HG03354 (cell line): ENCODE results near the gene LTBP1.
"Not testable (repeated sequence)": the region's sequence is repeated elsewhere in the genome, so short reads cannot be mapped to it uniquely, and the experiment has no call there.

Experiments
- ATAC-seq: cut with Tn5 transposase; IDR thresholded peaks from one replicate; pipeline ENCODE4 v1.9.1; 2021; ENCODE audit warnings: mild to moderate bottlenecking; ENCODE audit not compliant: unreplicated experiment, poor library complexity, severe bottlenecking

Gene LTBP1

DNA sequence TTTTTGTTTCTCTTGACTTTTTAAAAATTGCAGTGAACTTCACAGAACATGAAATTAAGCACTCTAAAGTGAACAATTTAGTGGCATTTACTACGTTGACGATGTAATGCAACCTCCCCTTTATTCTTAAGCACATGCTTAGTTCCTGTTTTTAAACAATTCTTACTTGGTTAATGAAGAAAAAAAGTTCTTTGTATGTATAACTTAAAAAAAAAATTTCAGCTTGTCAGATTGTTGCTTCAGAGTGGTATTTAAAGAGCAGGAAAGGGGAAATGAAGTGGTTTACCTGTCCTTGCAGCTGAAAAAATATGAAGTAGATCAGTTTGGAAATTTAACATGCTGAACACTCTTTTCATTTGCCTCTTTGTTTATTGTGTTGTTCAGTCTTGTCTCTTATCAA, 434.0 kb downstream of the LTBP1 start:
- no peak for ATAC-seq

GRCh38 chr2:33381301-33381858, 434.6 kb downstream of the LTBP1 start:
- ATAC-seq: no peak

- ATAC-seq: no peak
Observed at GRCh38 chr2:33383855-33384598, 437.3 kb downstream of the LTBP1 start.

GRCh38 chr2:33384599-33384961, 437.8 kb downstream of the LTBP1 start:
- no peak for ATAC-seq

GRCh38 chr2:33388996-33389395, 442.2 kb downstream of the LTBP1 start:
- ATAC-seq: no peak

DNA sequence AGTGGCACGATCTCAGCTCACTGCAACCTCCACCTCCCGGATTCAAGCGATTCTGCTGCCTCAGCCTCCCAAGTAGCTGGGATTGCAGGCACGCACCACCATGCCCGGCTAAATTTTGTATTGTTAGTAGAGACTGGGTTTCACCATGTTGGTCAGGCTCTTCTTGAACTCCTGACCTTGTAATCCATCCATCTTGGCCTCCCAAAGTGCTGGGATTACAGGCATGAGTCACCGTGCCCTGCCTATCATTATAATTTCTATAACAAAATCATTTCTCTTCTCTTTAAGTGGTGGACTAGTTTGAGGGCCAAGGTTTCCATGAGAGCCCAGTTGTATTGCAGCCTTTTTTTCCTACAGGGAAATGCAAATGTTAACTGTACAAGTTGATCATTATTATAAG, 442.9 kb downstream of the LTBP1 start:
- not testable (repeated sequence) for ATAC-seq

DNA sequence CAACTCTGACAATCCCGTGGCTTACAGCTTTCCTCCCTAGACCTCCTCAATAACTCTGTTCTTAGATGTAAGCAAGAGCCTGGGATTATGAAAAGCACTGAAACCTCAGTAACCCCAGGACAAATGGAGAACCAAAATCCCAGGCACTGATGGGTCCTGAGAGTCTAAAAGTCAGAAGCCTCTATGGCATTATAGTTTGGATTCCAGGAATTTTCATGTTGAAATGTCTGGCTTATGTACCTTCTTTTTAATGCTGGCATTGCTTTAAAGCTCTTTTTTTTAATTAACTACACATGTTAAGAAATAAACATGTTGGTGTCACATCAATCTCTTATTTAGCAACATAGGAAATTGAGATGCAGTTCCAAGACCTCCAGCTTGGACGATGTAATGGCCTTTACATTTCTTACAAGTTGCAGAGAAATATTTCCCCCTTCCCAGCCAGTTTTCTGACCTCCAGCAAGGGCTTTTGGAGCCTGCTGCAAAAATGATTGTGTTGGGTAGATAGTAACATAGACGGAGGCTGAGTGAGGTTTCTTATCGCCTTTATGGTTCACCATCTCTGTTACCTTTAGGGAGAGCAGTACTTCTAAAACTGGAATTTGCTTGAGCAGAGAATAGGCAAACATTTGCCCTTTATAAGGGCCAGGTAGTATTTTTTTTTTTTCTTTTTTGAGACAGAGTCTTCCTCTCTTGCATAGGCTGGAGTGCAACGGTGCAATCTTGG, 444.9 kb downstream of the LTBP1 start:
- ATAC-seq: no peak

GRCh38 chr2:33392366-33392765, 445.6 kb downstream of the LTBP1 start:
- ATAC-seq: no peak

- ATAC-seq: no peak
Observed at GRCh38 chr2:33395034-33395433, 448.3 kb downstream of the LTBP1 start.

GRCh38 chr2:33395655-33396249, 449.0 kb downstream of the LTBP1 start:
- ATAC-seq: peak; percentile 66

- no peak for ATAC-seq
Observed at GRCh38 chr2:33404321-33404720, 457.6 kb downstream of the LTBP1 start.

GRCh38 chr2:33406622-33407021, 459.9 kb downstream of the LTBP1 start:
- ATAC-seq: no peak

DNA sequence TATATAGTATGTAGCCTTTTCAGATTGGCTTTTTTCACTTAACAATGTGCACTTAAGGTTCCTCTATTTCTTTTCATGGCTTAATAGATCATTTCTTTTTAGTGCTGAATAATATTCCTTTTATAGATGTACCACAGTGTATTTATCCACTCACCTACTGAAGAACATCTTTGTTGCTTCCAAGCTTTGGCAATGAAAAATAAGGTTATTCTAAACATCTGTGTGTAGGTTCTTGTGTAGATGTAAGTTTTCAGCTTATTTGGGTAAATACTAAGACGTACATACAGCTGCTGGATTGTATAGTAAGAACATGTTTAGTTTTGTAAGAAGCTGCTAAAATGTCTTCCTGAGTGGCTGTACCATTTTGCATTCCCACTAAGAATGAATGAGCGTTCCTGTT, 461.4 kb downstream of the LTBP1 start:
- no peak for ATAC-seq

GRCh38 chr2:33409417-33409955, 462.7 kb downstream of the LTBP1 start:
- no peak for ATAC-seq

GRCh38 chr2:33411765-33412164, 465.0 kb downstream of the LTBP1 start:
- no peak for ATAC-seq

DNA sequence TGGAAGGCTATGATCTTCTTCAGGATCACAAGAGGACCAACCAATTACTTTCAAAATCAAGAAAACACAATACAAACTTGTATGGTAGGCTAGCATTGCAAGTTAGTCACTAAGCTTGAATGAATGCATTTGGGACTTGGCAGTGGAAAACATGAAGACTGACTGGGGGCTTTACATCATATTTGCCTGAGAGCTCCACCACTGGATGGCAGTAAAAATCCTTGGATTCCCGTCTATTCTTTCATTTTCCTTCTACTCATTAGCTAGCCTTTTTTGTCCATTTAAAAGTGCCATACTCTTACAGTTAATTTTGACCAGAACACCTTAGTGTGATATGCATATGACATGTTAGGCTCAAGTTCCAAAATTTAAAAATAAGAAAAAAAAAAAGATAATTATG, 466.2 kb downstream of the LTBP1 start:
- no peak for ATAC-seq

DNA sequence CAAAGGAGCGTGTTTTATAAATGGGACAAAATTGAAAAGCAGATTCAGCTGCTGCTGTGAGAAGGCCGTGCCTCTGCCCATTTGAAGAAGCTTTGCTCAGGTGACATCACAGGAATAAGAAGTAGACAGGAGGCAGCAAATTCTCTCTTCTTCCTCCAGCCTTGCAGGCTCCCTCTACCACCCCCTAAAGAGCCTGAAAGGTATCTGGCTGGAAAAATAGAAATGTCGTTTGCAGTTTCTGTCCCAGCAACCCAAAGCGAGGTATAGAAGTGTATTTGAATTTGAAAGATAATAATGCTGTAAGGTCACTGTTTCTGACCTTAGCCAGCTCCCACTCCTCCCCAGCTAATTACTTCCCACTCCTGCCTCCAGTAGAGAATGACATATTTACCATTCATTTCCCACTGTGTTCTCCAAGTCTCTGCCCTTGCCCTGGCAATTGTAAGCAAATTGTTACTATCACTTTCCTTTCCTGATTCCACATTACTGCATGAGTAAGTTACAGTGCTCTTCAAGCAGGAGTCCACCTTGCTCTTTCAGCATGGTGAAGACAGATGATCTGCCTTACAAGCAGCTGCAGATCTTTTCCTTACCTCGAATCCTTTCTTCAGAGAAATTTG, 472.9 kb downstream of the LTBP1 start:
- ATAC-seq: no peak

DNA sequence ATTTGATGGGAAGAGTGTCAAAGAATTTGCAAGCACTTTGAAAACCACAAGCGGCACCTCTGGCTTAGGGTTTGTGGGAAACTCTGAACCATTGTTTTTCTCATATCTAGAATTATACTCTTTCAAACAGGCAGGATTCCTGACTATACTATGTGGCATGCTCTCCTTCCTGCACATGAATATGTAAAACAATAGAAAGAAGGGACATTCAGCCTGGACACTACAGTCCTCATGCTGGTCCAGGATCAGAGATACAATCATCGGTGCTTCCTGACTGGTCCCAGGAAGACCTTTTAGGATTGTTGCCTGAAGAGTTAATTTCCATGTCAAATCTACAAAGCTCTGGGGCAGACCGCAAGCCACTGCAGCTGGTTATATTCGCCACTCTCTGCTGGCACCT, 474.0 kb downstream of the LTBP1 start:
- no peak for ATAC-seq

DNA sequence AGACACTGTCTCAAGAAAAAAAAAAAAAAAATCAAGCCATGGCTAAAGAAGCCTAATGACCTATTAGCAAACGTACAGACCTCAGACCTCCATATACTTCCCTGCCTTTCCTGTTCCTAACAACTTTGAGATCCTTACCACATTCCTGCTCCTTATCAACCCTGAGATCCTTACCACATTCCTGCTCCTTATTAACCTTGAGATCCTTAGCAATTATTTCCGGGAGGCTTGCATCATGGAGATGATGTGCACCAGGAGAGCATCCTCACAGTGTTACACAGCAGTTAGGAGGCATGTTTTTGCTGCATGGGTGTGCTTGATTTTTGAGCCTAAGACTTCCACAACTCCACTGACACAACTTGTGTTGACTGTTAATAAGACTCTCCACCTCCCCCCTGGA, 475.1 kb downstream of the LTBP1 start:
- ATAC-seq: no peak

GRCh38 chr2:33425161-33425560, 478.4 kb downstream of the LTBP1 start:
- ATAC-seq: no peak
